Erythroblast (primary cell): Measurements from ENCODE around the gene POGZ.

ENCODE experiments used
- GATA1 ChIP-seq: IDR thresholded peaks from 2 replicates; pipeline ENCODE4 v1.6.1; 2011; ENCODE audit warnings: low read depth, mild to moderate bottlenecking, control low read depth, low read length, moderate library complexity
- POLR2A ChIP-seq: IDR thresholded peaks from 2 replicates; pipeline ENCODE4 v1.6.1; 2011; ENCODE audit warnings: mild to moderate bottlenecking, low read length

DNA sequence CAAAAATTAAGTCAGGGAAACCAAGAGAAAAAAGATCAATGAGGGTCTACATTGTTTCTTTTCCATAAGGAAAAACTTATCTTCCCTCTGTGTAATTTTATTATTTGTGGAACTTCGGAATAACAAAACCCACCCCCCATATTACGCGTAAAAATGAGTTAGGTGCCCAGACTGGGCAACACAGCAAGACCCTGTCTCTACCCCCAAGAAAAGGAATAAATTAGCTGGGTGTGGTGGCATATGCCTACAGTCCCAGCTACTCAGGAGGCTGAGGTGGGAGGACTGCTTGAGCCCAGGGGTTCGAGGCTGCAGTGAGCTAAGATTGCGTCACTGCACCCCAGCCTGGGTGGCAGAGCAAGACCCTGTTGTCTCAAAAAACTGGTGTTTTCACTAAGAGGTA is 39.5 kb downstream of the POGZ start:
- TF ChIP-seq POLR2A (no peak), GATA1 (no peak)
